Measurements from ENCODE around the gene RBM4.
"Not testable (repeated sequence)": the region's sequence is repeated elsewhere in the genome, so short reads cannot be mapped to it uniquely, and the experiment has no call there.

The RBM4 gene

GRCh38 chr11:66638177-66639065 is at the start of gene RBM4:
TSS of gene RBM4 (plus strand) at chr11:66638703. CDS start at chr11:66639712, 1,009 bp downstream.
- TF ChIP-seq EZH2 (IDR thresholded peaks at IDR 0.05; ENCODE audit: borderline replicate concordance, low read length) (no peak), CTCF (IDR thresholded peaks at IDR 0.05; ENCODE audit: low read length) (no peak)
- Histone ChIP-seq H4K20me1 (ENCODE audit: insufficient read depth, low read length) (peaks cover 5% of the 10 kb centered on the region; the same call in 1 of the 2 replicates), H3K9me2 (ENCODE audit: low read depth, low read length) (no peaks in the 10 kb centered on the region), H3K36me3 (ENCODE audit: insufficient read depth, low read length) (peaks cover 81% of the 10 kb centered on the region), H3F3A (ENCODE audit: insufficient read depth, low read length) (peaks cover 24% of the 10 kb centered on the region), H3K79me2 (ENCODE audit: insufficient read depth, low read length) (peaks cover 64% of the 10 kb centered on the region), H3K9ac (ENCODE audit: low read length) (peak within 1 kb of the TSS; percentile 96), H3K4me1 (ENCODE audit: insufficient read depth, low read length, severe bottlenecking) (peaks cover 56% of the 10 kb centered on the region), H3K27ac (ENCODE audit: low read depth, low read length, poor library complexity, severe bottlenecking) (peak within 1 kb of the TSS; percentile 80), H3K27me3 (ENCODE audit: insufficient read depth, low read length) (no peaks in the 10 kb centered on the region), H3K4me3 (ENCODE audit: low read depth, low read length, poor library complexity, severe bottlenecking) (peak within 1 kb of the TSS; percentile 96), H3K4me2 (ENCODE audit: low read length) (peak within 1 kb of the TSS; percentile 100), H3K9me3 (ENCODE audit: low read length) (no peaks in the 10 kb centered on the region), H2AFZ (ENCODE audit: low read length) (no peak within 1 kb of the TSS)

GRCh38 chr11:66589315-66589714 is 49.2 kb upstream of the RBM4 start:
- H2AFZ ChIP-seq (ENCODE audit: low read length); H3K27ac ChIP-seq (ENCODE audit: low read depth, low read length, poor library complexity, severe bottlenecking); H3K36me3 ChIP-seq (ENCODE audit: insufficient read depth, low read length); H3K79me2 ChIP-seq (ENCODE audit: insufficient read depth, low read length); H3K9me3 ChIP-seq (ENCODE audit: low read length); H3K4me2 ChIP-seq (ENCODE audit: low read length); H4K20me1 ChIP-seq (ENCODE audit: insufficient read depth, low read length); H3K9ac ChIP-seq (ENCODE audit: low read length); H3F3A ChIP-seq (ENCODE audit: insufficient read depth, low read length); H3K27me3 ChIP-seq (ENCODE audit: insufficient read depth, low read length); H3K9me2 ChIP-seq (ENCODE audit: low read depth, low read length); H3K4me3 ChIP-seq (ENCODE audit: low read depth, low read length, poor library complexity, severe bottlenecking): not testable (repeated sequence)
- H3K4me1 ChIP-seq (ENCODE audit: insufficient read depth, low read length, severe bottlenecking) = peaks cover 21% of the 10 kb centered on the region

- H3K4me2 ChIP-seq (ENCODE audit: low read length) = no peak overlapping the region
- no peak overlapping the region for H3K4me3 ChIP-seq (ENCODE audit: low read depth, low read length, poor library complexity, severe bottlenecking)
- H3K9ac ChIP-seq (ENCODE audit: low read length) = no peak overlapping the region
- H3K27me3 ChIP-seq (ENCODE audit: insufficient read depth, low read length) = peaks cover 4% of the 10 kb centered on the region; the same call in 1 of the 2 replicates
- H3K9me2 ChIP-seq (ENCODE audit: low read depth, low read length) = no peaks in the 10 kb centered on the region
- no peak overlapping the region for H3K27ac ChIP-seq (ENCODE audit: low read depth, low read length, poor library complexity, severe bottlenecking)
- no peak for TF ChIP-seq EZH2 (IDR thresholded peaks at IDR 0.05; ENCODE audit: borderline replicate concordance, low read length)
- TF ChIP-seq CTCF (IDR thresholded peaks at IDR 0.05; ENCODE audit: low read length) = no peak
- H4K20me1 ChIP-seq (ENCODE audit: insufficient read depth, low read length) = no peaks in the 10 kb centered on the region
- no peaks in the 10 kb centered on the region; the same call in 1 of the 2 replicates for H3K36me3 ChIP-seq (ENCODE audit: insufficient read depth, low read length)
- H3K9me3 ChIP-seq (ENCODE audit: low read length) = no peaks in the 10 kb centered on the region
- peaks cover 29% of the 10 kb centered on the region for H3K4me1 ChIP-seq (ENCODE audit: insufficient read depth, low read length, severe bottlenecking)
- H3K79me2 ChIP-seq (ENCODE audit: insufficient read depth, low read length) = no peaks in the 10 kb centered on the region
- no peaks in the 10 kb centered on the region for H3F3A ChIP-seq (ENCODE audit: insufficient read depth, low read length)
- H2AFZ ChIP-seq (ENCODE audit: low read length) = no peak overlapping the region
Measured at GRCh38 chr11:66589996-66590675, 48.4 kb upstream of the RBM4 start.

Data from OCI-LY1 (cell line).